HepG2 (cell line): Measurements from ENCODE around the gene C5orf15. TPM values are rescaled to one million over a fixed set of nuclear protein-coding genes. Genes with fewer than 3 reads are reported as not detected.

Experiments used
- ETV6 ChIP-seq: sonication (generic); formaldehyde crosslinking; conservative IDR thresholded peaks from 2 replicates; pipeline ENCODE4 v1.4.0; 2020; ENCODE audit warnings: missing genetic modification reagents
- NR2F6 ChIP-seq, 2 experiments: IDR thresholded peaks; 2 replicates each; pipeline ENCODE4 v1.6.1; 2016; ENCODE audit warnings: antibody characterized with exemption in 1 of 2, mild to moderate bottlenecking in 1 of 2
- SOX5 ChIP-seq: IDR thresholded peaks from 2 replicates; pipeline ENCODE4 v1.6.1; 2016; ENCODE audit warnings: borderline replicate concordance
- ZNF12 ChIP-seq: sonication (generic); formaldehyde crosslinking; IDR thresholded peaks from 2 replicates; pipeline ENCODE4 v1.5.0; 2020; ENCODE audit warnings: missing genetic modification reagents
- ZNF292 ChIP-seq: sonication (generic); formaldehyde crosslinking; IDR thresholded peaks from 2 replicates; pipeline ENCODE4 v1.8.1; 2022; ENCODE audit warnings: mild to moderate bottlenecking, low read depth, missing genetic modification reagents, borderline replicate concordance
- ZNF616 ChIP-seq: sonication (generic); formaldehyde crosslinking; IDR thresholded peaks from 2 replicates; pipeline ENCODE4 v1.5.0; 2020; ENCODE audit warnings: low read depth, mild to moderate bottlenecking, missing genetic modification reagents
- ZNF773 ChIP-seq: sonication (generic); formaldehyde crosslinking; IDR thresholded peaks from 2 replicates; pipeline ENCODE4 v1.4.0; 2020; ENCODE audit warnings: missing genetic modification reagents, borderline replicate concordance
- ZNF780A ChIP-seq: sonication (generic); formaldehyde crosslinking; IDR thresholded peaks from 2 replicates; pipeline ENCODE4 v1.8.0; 2022; ENCODE audit warnings: mild to moderate bottlenecking, missing genetic modification reagents, moderate library complexity
- ZNF878 ChIP-seq: sonication (generic); formaldehyde crosslinking; IDR thresholded peaks from 2 replicates; pipeline ENCODE4 v1.8.1; 2023; ENCODE audit warnings: mild to moderate bottlenecking, missing genetic modification reagents, moderate library complexity
- polyA plus RNA-seq, 8 experiments: library from polyadenylated mRNA; depleted of rRNA in 3 of 8; stranded (reverse) in 7 of 8; unstranded in 1 of 8; fragments of >200 nt; fragmentation: Illumina TruSeq in 4 of 8; extraction: Trizol in 4 of 8; gene quantifications; 2 replicates each; pipeline versions ENCODE4 v1.2.1 to v1.2.3, GENCODE V29; 2011 to 2016; ENCODE audit warnings: low read depth in 4 of 8, missing spikeins in 1 of 8, mixed read lengths in 1 of 8; ENCODE audit not compliant: insufficient read depth in 1 of 8
- total RNA-seq, 5 experiments: library from RNA; depleted of rRNA; stranded (reverse); fragments of >200 nt; fragmentation: Illumina TruSeq; extraction: Trizol; gene quantifications; 2 replicates each; pipeline ENCODE4 v1.2.3, GENCODE V29; 2016; ENCODE audit warnings: low read depth in 1 of 5
- TF ChIP-seq, protein P1 (sequence below): sonication (generic); formaldehyde crosslinking; IDR thresholded peaks from 2 replicates; pipeline ENCODE4 v1.5.1; 2020; ENCODE audit warnings: missing genetic modification reagents, mild to moderate bottlenecking, borderline replicate concordance
- TF ChIP-seq, protein P2 (sequence below): sonication (generic); formaldehyde crosslinking; IDR thresholded peaks from 2 replicates; pipeline ENCODE4 v1.4.0; 2020; ENCODE audit warnings: mild to moderate bottlenecking, missing genetic modification reagents
- TF ChIP-seq, protein P3 (sequence below): IDR thresholded peaks from 2 replicates; pipeline ENCODE4 v1.6.1; 2016; ENCODE audit warnings: missing genetic modification reagents, missing compliant biosample characterization
- TF ChIP-seq, protein P4 (sequence below): sonication (generic); formaldehyde crosslinking; IDR thresholded peaks from 2 replicates; pipeline ENCODE4 v1.4.0; 2020; ENCODE audit warnings: missing genetic modification reagents
- TF ChIP-seq, protein P5 (sequence below): sonication (generic); formaldehyde crosslinking; IDR thresholded peaks from 2 replicates; pipeline ENCODE4 v1.5.0; 2020; ENCODE audit warnings: mild to moderate bottlenecking, missing genetic modification reagents
- TF ChIP-seq, protein P6 (sequence below): IDR thresholded peaks from 2 replicates; pipeline ENCODE4 v1.6.1; 2018; ENCODE audit warnings: missing genetic modification reagents

The C5orf15 gene
- total and polyA plus RNA-seq, 2 of the 13 experiments (the other 11 are each of a cell fraction or from before 2014, with no cell fraction given): 58.5 to 82.7 TPM

DNA sequence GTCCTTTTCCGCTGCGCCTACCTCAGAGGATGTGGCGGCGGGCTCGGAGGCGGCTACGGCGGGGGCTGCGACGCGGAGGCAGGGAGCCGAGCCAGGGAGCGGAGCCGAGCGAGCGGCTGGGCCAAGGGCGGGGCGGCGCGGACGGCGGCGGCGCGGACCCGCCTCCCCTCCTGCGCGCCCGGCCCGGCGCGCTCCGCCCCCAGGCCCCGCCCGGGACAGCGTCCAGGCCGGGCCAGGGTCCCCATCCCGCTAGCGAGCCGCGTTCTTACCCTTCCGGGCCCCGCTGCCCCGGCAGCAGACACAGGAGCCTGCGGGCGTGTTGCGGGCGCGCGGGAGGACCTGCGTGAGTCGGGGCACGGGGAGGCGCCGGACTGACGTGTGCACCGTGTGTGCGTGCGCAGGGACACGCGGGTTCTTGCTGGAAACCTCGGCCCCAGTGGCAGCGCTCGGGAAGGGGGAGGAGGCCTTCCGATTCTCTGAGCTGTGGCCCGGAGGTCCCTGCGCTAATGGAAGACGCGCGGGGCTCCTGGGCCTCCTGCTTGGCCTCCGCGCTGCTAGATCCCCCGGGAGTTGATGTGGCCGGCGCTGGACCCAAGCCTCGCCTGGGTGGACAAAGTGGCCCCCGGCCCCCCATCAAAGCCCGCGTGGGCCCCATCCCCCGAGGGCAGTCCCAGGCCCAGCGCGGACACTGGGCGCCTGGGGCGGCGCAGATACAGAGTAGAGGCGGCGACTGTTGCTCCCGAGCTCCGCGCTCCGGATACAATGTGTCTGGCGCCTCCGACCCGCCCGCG lies 36.4 kb upstream of the C5orf15 start, which contains the start of gene VDAC1 (continued):
- TF ChIP-seq, protein P1, sequence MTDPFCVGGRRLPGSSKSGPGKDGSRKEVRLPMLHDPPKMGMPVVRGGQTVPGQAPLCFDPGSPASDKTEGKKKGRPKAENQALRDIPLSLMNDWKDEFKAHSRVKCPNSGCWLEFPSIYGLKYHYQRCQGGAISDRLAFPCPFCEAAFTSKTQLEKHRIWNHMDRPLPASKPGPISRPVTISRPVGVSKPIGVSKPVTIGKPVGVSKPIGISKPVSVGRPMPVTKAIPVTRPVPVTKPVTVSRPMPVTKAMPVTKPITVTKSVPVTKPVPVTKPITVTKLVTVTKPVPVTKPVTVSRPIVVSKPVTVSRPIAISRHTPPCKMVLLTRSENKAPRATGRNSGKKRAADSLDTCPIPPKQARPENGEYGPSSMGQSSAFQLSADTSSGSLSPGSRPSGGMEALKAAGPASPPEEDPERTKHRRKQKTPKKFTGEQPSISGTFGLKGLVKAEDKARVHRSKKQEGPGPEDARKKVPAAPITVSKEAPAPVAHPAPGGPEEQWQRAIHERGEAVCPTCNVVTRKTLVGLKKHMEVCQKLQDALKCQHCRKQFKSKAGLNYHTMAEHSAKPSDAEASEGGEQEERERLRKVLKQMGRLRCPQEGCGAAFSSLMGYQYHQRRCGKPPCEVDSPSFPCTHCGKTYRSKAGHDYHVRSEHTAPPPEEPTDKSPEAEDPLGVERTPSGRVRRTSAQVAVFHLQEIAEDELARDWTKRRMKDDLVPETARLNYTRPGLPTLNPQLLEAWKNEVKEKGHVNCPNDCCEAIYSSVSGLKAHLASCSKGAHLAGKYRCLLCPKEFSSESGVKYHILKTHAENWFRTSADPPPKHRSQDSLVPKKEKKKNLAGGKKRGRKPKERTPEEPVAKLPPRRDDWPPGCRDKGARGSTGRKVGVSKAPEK (CRISPR knock-in tag): peak; percentile 76; the same call in 1 of the 2 replicates
- TF ChIP-seq ZNF878 (CRISPR knock-in tag): peak; percentile 79; the same call in 1 of the 2 replicates
- TF ChIP-seq, protein P2, sequence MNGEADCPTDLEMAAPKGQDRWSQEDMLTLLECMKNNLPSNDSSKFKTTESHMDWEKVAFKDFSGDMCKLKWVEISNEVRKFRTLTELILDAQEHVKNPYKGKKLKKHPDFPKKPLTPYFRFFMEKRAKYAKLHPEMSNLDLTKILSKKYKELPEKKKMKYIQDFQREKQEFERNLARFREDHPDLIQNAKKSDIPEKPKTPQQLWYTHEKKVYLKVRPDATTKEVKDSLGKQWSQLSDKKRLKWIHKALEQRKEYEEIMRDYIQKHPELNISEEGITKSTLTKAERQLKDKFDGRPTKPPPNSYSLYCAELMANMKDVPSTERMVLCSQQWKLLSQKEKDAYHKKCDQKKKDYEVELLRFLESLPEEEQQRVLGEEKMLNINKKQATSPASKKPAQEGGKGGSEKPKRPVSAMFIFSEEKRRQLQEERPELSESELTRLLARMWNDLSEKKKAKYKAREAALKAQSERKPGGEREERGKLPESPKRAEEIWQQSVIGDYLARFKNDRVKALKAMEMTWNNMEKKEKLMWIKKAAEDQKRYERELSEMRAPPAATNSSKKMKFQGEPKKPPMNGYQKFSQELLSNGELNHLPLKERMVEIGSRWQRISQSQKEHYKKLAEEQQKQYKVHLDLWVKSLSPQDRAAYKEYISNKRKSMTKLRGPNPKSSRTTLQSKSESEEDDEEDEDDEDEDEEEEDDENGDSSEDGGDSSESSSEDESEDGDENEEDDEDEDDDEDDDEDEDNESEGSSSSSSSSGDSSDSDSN (CRISPR knock-in tag): peak; percentile 88
- TF ChIP-seq ZNF780A: peak; percentile 52; the same call in 1 of the 2 replicates
- TF ChIP-seq SOX5 (CRISPR knock-in tag): no peak; the same call in 1 of the 2 replicates
- TF ChIP-seq, protein P3, sequence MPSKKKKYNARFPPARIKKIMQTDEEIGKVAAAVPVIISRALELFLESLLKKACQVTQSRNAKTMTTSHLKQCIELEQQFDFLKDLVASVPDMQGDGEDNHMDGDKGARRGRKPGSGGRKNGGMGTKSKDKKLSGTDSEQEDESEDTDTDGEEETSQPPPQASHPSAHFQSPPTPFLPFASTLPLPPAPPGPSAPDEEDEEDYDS: peak; percentile 60; the same call in 1 of the 2 replicates
- peak; percentile 52; the same call in 1 of the 2 replicates for TF ChIP-seq ZNF12
- TF ChIP-seq ZNF616 (CRISPR knock-in tag): no peak
- TF ChIP-seq, protein P4, sequence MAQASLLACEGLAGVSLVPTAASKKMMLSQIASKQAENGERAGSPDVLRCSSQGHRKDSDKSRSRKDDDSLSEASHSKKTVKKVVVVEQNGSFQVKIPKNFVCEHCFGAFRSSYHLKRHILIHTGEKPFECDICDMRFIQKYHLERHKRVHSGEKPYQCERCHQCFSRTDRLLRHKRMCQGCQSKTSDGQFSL (CRISPR knock-in tag): peak; percentile 35; the same call in 1 of the 2 replicates
- TF ChIP-seq ZNF292 (CRISPR knock-in tag): no peak
- peak; percentile 75 for TF ChIP-seq ETV6
- TF ChIP-seq, protein P5, sequence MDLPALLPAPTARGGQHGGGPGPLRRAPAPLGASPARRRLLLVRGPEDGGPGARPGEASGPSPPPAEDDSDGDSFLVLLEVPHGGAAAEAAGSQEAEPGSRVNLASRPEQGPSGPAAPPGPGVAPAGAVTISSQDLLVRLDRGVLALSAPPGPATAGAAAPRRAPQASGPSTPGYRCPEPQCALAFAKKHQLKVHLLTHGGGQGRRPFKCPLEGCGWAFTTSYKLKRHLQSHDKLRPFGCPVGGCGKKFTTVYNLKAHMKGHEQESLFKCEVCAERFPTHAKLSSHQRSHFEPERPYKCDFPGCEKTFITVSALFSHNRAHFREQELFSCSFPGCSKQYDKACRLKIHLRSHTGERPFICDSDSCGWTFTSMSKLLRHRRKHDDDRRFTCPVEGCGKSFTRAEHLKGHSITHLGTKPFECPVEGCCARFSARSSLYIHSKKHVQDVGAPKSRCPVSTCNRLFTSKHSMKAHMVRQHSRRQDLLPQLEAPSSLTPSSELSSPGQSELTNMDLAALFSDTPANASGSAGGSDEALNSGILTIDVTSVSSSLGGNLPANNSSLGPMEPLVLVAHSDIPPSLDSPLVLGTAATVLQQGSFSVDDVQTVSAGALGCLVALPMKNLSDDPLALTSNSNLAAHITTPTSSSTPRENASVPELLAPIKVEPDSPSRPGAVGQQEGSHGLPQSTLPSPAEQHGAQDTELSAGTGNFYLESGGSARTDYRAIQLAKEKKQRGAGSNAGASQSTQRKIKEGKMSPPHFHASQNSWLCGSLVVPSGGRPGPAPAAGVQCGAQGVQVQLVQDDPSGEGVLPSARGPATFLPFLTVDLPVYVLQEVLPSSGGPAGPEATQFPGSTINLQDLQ (CRISPR knock-in tag): 0 out of 2 replicates have a peak, but pooled peaks have one; percentile 52
- TF ChIP-seq NR2F6 (IDR thresholded peaks at IDR 0.05): no peak
- peak; percentile 54; the same call in 1 of the 2 replicates for TF ChIP-seq NR2F6 (CRISPR knock-in tag; IDR thresholded peaks at IDR 0.05)
- peak; percentile 37 for TF ChIP-seq ZNF773
- TF ChIP-seq, protein P6, sequence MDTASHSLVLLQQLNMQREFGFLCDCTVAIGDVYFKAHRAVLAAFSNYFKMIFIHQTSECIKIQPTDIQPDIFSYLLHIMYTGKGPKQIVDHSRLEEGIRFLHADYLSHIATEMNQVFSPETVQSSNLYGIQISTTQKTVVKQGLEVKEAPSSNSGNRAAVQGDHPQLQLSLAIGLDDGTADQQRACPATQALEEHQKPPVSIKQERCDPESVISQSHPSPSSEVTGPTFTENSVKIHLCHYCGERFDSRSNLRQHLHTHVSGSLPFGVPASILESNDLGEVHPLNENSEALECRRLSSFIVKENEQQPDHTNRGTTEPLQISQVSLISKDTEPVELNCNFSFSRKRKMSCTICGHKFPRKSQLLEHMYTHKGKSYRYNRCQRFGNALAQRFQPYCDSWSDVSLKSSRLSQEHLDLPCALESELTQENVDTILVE (CRISPR knock-in tag): 0 out of 2 replicates have a peak, but pooled peaks have one; percentile 28
